HG03457 (cell line): ENCODE results near the gene BOK.

Source experiments
- ATAC-seq: cut with Tn5 transposase; IDR thresholded peaks from one replicate; pipeline ENCODE4 v1.9.1; 2021; ENCODE audit warnings: moderate number of reproducible peaks; ENCODE audit not compliant: unreplicated experiment

BOK gene

DNA sequence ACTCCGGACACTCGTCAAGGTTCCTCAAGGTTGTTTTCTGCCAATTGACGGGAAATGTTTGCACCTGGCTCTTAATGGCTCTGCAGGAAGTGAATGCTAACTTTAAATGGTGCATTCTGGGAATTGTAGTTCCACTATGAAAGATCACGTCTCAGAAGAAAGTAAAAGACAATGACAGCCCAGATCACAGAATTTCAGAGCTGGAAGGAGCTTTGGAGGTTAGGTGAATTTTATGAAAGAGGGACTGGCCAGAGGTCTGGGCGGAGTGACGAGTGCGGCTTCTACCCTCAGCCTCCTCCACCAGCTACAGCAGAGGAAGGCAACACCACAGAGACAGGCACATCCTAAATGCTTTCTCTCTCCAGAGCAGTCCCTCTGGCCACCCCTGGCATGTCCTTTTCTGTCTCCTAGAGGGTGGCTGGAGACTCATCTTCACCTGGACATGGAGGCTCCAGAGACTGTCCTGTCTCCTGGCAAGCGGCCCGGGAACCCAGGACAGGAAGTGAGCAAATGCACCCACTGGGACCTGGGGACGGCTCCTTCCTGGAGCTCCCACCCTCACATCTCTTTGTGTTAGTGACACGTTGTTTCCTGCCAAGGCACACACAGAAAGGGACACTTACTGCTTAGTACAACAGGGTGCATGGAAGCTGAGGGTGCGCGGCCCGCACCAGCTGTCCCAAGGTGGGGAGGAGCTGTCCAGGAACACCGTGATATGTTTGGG lies 59.0 kb downstream of the BOK start:
- no peak for ATAC-seq

DNA sequence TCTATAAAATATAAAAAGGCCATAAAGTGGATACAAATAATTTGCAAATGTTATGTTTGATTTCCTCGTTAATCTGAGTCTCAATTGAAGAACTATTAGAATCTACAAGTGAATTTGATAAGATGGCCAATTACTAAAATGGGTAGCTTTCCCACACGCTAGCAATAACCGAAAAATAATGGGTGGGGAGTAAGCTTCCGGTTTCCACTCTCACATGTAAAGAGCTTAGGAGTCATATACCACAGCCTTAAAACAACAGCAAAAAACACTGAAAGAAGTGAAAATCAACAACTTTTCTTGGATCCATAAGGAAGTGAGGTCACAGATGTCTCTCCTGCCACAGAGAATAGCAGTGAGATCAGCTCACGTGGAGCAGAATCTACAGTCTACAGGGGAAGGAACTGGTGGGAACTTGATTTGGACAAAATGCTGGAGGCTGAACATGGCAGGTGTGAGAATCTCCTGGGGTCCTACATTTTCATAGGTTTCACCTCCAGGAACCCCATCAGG lies 59.8 kb downstream of the BOK start:
- ATAC-seq: no peak

GRCh38 chr2:241618829-241619228 lies 60.3 kb downstream of the BOK start:
- no peak for ATAC-seq

DNA sequence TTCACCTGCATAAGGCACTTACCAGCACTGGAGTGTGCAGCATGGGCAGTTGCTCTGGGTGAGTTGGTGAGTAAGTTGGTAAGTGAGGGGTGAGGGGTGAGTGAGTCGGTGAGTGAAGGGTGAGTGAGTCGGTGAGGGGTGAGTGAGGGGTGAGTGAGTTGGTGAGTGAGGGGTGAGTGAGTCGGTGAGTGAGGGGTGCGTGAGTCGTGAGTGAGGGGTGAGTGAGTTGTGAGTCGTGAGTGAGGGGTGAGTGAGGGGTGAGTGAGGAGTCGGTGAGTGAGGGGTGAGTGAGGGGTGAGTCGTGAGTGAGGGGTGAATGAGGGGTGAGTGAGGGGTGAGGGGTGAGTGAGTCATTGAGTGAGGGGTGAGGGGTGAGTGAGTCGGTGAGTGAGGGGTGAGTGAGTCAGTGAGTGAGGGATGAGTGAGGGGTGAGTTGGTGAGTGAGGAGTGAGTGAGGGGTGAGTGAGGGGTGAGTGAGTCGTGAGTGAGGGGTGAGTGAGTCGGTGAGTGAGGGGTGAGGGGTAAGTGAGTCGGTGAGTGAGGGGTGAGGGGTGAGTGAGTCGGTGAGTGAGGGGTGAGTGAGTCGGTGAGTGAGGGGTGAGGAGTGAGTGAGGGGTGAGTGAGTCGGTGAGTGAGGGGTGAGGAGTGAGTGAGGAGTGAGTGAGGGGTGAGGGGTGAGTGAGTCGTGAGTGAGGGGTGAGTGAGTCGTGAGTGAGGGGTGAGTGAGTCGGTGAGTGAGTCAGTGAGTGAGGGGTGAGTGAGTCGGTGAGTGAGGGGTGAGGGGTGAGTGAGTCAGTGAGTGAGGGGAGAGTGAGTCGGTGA lies 61.3 kb downstream of the BOK start:
- ATAC-seq: no peak

DNA sequence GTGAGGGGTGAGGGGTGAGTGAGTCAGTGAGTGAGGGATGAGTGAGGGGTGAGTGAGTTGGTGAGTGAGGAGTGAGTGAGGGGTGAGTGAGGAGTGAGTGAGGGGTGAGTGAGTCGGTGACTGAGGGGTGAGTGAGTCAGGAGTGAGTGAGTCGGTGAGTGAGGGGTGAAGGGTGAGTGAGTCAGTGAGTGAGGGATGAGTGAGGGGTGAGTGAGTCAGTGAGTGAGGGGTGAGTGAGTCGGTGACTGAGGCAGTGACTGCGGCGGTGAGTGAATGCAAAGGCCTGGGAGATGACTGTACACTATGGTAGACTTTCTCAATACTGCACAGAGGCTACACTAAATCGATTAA lies 61.8 kb downstream of the BOK start:
- no peak for ATAC-seq
